ENCODE results near the gene TMEM9. TPM values are rescaled to one million over a fixed set of nuclear protein-coding genes. Genes with fewer than 3 reads are reported as not detected.

Gene TMEM9
- total RNA-seq, 2 experiments from 2014 or later = 28.5 to 35.9 TPM

GRCh38 chr1:201100169-201100930 lies 53.9 kb downstream of the TMEM9 start:
- no TSS peak for BruUV-seq (replicated peaks)
- CTCF ChIA-PET (ENCODE audit: unreplicated experiment) = interaction anchor here (0.6 kb wide), 1 partner anchor 43 kb away, joined by 3 read pairs; no protein-coding TSS in a partner anchor
- no peak overlapping the region for H3K4me3 ChIP-seq (ENCODE audit: low read depth, low read length, poor library complexity, severe bottlenecking)
- DNase-seq (ENCODE audit: low spot score) = no peak
- no peaks in the 10 kb centered on the region for H3K9me2 ChIP-seq (ENCODE audit: insufficient read depth, low read length)
- H3K9me3 ChIP-seq (ENCODE audit: low read length) = no peaks in the 10 kb centered on the region
- TF ChIP-seq CTCF (conservative IDR thresholded peaks at IDR 0.05; ENCODE audit: low read length) = no peak
- no peak for TF ChIP-seq EZH2phosphoT487 (IDR thresholded peaks at IDR 0.05; ENCODE audit: borderline replicate concordance, low read depth, low read length)
- H3K27ac ChIP-seq (ENCODE audit: low read depth, low read length, poor library complexity, severe bottlenecking) = no peak overlapping the region
- intact Hi-C loops (cut with micrococcal nuclease; ENCODE audit: unreplicated experiment) = no loop called here
- H3K36me3 ChIP-seq (ENCODE audit: insufficient read depth, low read length) = no peaks in the 10 kb centered on the region
- no peak overlapping the region for H2AFZ ChIP-seq (ENCODE audit: low read length)
- H3K79me2 ChIP-seq (ENCODE audit: insufficient read depth, low read depth, low read length) = no peaks in the 10 kb centered on the region
- H3K4me2 ChIP-seq (ENCODE audit: low read length) = no peak overlapping the region
- peaks cover 9% of the 10 kb centered on the region for H3K4me1 ChIP-seq (ENCODE audit: insufficient read depth, low read length, poor library complexity, severe bottlenecking)
- POLR2A ChIA-PET = interaction anchor here (0.6 to 1.5 kb wide), 3 partner anchors 19 to 1841 kb away, joined by 3 to 6 read pairs (median 3); no protein-coding TSS in a partner anchor
- no peaks in the 10 kb centered on the region for H4K20me1 ChIP-seq (ENCODE audit: insufficient read depth, low read length)

- Histone ChIP-seq H3K4me1 (ENCODE audit: insufficient read depth, low read length, poor library complexity, severe bottlenecking) (peaks cover 9% of the 10 kb centered on the region), H3K27ac (ENCODE audit: low read depth, low read length, poor library complexity, severe bottlenecking) (no peak overlapping the region), H3K9me2 (ENCODE audit: insufficient read depth, low read length) (no peaks in the 10 kb centered on the region), H3K9me3 (ENCODE audit: low read length) (no peaks in the 10 kb centered on the region), H3K4me3 (ENCODE audit: low read depth, low read length, poor library complexity, severe bottlenecking) (no peak overlapping the region), H2AFZ (ENCODE audit: low read length) (no peak overlapping the region), H3K4me2 (ENCODE audit: low read length) (no peak overlapping the region), H4K20me1 (ENCODE audit: insufficient read depth, low read length) (no peaks in the 10 kb centered on the region), H3K79me2 (ENCODE audit: insufficient read depth, low read depth, low read length) (no peaks in the 10 kb centered on the region), H3K36me3 (ENCODE audit: insufficient read depth, low read length) (no peaks in the 10 kb centered on the region)
- BruUV-seq (replicated peaks) = no TSS peak
- ChIA-PET CTCF (ENCODE audit: unreplicated experiment) (interaction anchor here (0.6 kb wide), 1 partner anchor 41 kb away, joined by 3 read pairs; no protein-coding TSS in a partner anchor), POLR2A (no interaction called here)
- intact Hi-C loops (cut with micrococcal nuclease; ENCODE audit: unreplicated experiment) = no loop called here
- TF ChIP-seq EZH2phosphoT487 (IDR thresholded peaks at IDR 0.05; ENCODE audit: borderline replicate concordance, low read depth, low read length) (no peak), CTCF (conservative IDR thresholded peaks at IDR 0.05; ENCODE audit: low read length) (no peak)
- no peak for DNase-seq (ENCODE audit: low spot score)
Observed at GRCh38 chr1:201098992-201099677, 55.1 kb downstream of the TMEM9 start.

Data from OCI-LY7 (cell line).